ENCODE results near the gene ALDH4A1. TPM values are rescaled to one million over a fixed set of nuclear protein-coding genes. Genes with fewer than 3 reads are reported as not detected.
A peak's percentile ranks its signal among the peaks of the same experiment; 100 is the strongest.

ALDH4A1 gene
- total and polyA plus RNA-seq, 12 donors, result 12.7 to 60.8 (median 36.6) TPM

DNA sequence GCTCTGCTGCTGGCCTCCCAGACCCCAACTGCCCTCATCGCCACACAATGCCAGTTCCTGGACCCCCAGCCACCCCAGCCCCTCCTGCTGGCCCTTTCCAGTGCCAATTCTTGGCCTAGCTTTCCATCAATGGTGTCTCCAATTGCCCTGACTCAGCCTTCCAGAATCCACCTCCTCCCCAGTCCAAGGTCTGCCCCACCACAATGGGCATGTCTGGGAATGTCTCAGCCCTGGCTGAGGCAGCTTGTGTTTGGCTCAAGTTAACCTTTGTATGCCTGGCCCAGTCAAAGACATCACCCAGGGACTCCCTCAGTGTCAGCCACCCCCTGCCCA, 16.4 kb downstream of the ALDH4A1 start:
- peaks cover 0 to 31% (median 6%) of the 10 kb centered on the region in 9 donors for H3K36me3 ChIP-seq
- intact Hi-C loops (cut with DNase I), result loop anchor here in 1 of 10 donors (10.0 kb wide), 1 partner anchor 199 kb away; no protein-coding TSS in a partner anchor
- no peaks in the 10 kb centered on the region for H3K27me3 ChIP-seq
- ATAC-seq (no peak), DNase-seq (no peak)
- peaks cover 0 to 18% (median 5%) of the 10 kb centered on the region in 9 donors for H3K4me1 ChIP-seq
- H3K4me3 ChIP-seq, result no peak overlapping the region
- TF ChIP-seq, protein P1, sequence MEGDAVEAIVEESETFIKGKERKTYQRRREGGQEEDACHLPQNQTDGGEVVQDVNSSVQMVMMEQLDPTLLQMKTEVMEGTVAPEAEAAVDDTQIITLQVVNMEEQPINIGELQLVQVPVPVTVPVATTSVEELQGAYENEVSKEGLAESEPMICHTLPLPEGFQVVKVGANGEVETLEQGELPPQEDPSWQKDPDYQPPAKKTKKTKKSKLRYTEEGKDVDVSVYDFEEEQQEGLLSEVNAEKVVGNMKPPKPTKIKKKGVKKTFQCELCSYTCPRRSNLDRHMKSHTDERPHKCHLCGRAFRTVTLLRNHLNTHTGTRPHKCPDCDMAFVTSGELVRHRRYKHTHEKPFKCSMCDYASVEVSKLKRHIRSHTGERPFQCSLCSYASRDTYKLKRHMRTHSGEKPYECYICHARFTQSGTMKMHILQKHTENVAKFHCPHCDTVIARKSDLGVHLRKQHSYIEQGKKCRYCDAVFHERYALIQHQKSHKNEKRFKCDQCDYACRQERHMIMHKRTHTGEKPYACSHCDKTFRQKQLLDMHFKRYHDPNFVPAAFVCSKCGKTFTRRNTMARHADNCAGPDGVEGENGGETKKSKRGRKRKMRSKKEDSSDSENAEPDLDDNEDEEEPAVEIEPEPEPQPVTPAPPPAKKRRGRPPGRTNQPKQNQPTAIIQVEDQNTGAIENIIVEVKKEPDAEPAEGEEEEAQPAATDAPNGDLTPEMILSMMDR (IDR thresholded peaks at IDR 0.05), result no peak
- WGBS, 2 donors, result 97 to 100% methylated on average over 1 of the region's 1 CpG
- no peaks in the 10 kb centered on the region for H3K9me3 ChIP-seq
- no peak overlapping the region for H3K27ac ChIP-seq

DNA sequence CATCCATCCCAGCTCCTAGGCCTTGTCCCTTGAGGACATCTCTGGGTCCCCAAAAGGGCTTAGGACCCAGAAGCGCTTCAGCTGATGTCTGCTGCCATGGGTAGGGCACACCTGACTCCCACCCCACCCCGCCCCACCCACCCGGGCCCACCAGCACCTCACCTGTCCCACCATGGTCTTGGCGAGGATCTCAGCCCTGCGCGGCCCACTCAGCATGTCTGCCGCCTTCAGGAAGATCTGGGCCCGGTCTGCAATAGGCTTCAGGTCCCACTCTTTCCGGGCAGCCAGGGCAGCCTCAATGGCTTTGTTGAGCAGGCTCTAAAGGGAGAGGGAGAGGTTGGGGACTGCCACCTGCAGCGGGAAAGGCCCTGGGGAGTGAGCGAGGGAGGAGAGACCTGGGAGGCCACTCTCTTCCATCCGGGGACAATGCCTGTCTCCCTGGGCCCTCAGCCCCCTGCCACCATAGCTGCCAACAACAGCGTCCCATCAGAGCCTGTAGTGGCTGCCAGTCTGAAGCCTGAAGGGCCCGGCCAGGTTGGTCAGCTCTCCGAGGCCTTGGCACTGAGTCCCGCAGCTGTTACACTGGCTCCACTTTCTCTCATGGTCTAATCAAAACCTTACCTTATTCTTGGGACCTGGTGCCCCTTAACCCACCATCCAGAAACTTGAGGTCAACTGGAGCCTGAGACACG, 16.9 kb downstream of the ALDH4A1 start:
- H3K27me3 ChIP-seq, result no peaks in the 10 kb centered on the region
- ATAC-seq (no peak), DNase-seq (no peak)
- no peak overlapping the region for H3K4me3 ChIP-seq
- no peaks in the 10 kb centered on the region for H3K9me3 ChIP-seq
- peaks cover 0 to 13% (median 0%) of the 10 kb centered on the region in 9 donors for H3K4me1 ChIP-seq
- 91 to 93% methylated on average over 17 of the region's 17 CpGs for WGBS, 2 donors
- H3K36me3 ChIP-seq, result peaks cover 0 to 31% (median 6%) of the 10 kb centered on the region in 9 donors
- TF ChIP-seq, protein P1 (IDR thresholded peaks at IDR 0.05), result no peak
- intact Hi-C loops (cut with DNase I), result loop anchor here in 3 of 10 donors (2.0 to 10.0 kb wide), 2 partner anchors 199 to 211 kb away; no protein-coding TSS in a partner anchor
- no peak overlapping the region for H3K27ac ChIP-seq

DNA sequence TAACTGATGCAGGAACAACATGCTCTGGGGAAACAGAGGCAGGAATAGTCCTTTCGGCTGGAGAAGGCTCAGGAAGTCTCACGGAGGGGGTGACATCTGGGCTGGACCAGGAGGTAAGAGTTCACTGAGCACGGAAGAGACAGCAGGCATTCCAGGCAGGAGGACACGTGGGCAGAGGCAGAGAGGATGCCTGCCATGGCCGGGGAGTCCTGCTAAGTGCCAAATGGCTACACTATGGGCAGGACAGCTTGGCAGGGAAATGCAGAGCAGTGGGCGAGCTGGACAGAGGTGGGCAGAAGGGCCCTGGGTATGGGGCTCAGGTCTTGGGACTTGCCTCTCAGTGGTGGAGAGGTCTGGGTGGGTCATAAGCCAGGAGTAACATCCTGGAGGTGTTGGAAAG, 17.6 kb downstream of the ALDH4A1 start:
- ATAC-seq (no peak), DNase-seq (no peak)
- Histone ChIP-seq H3K27me3 (no peaks in the 10 kb centered on the region), H3K27ac (no peak overlapping the region), H3K4me1 (peaks cover 0 to 11% (median 0%) of the 10 kb centered on the region in 9 donors), H3K36me3 (peaks cover 0 to 31% (median 6%) of the 10 kb centered on the region in 9 donors), H3K9me3 (no peaks in the 10 kb centered on the region), H3K4me3 (no peak overlapping the region)
- intact Hi-C loops (cut with DNase I), result loop anchor here in 4 of 10 donors (1.0 to 10.0 kb wide), 3 partner anchors 200 to 212 kb away; no protein-coding TSS in a partner anchor
- TF ChIP-seq, protein P1 (IDR thresholded peaks at IDR 0.05), result no peak
- WGBS, 2 donors, result 82 to 86% methylated on average over 6 of the region's 6 CpGs

DNA sequence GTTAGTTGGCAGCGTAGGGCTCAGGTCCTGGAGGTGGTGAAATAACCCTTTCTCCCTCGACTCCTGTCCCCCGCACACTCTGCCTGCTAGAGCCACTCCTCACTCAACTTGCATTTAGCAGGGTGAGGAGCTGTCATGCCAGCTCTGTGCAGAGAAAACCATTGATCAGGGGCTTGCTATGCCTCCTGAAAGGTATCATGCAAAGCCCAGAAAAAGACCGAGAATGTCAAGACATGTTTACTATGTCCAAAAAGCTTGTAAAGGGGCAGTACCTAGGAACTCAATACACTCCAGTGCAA, 18.0 kb downstream of the ALDH4A1 start:
- 49 to 62% methylated on average over 4 of the region's 4 CpGs for WGBS, 2 donors
- intact Hi-C loops (cut with DNase I), result loop anchor here in 4 of 10 donors (1.0 to 10.0 kb wide), 3 partner anchors 200 to 212 kb away; no protein-coding TSS in a partner anchor

More for the DNA sequence above, 18.0 kb downstream of the ALDH4A1 start:
- no peaks in the 10 kb centered on the region for H3K9me3 ChIP-seq
- no peaks in the 10 kb centered on the region for H3K27me3 ChIP-seq
- H3K4me1 ChIP-seq, result peaks cover 0 to 11% (median 0%) of the 10 kb centered on the region in 9 donors
- TF ChIP-seq, protein P1 (IDR thresholded peaks at IDR 0.05), result peak in 2 of 9 donors; percentile 15 to 33
- no peak overlapping the region for H3K4me3 ChIP-seq
- ATAC-seq (peak in 2 of 8 donors; percentile 17 to 31), DNase-seq (no peak)
- peaks cover 0 to 32% (median 6%) of the 10 kb centered on the region in 9 donors for H3K36me3 ChIP-seq
- no peak overlapping the region for H3K27ac ChIP-seq
